HG02571 (cell line): ENCODE measurements around the gene EMC10.
"Not testable (repeated sequence)": the region's sequence is repeated elsewhere in the genome, so short reads cannot be mapped to it uniquely, and the experiment has no call there.

Source experiments
- ATAC-seq: cut with Tn5 transposase; IDR thresholded peaks from one replicate; pipeline ENCODE4 v1.9.1; 2021; ENCODE audit warnings: mild to moderate bottlenecking, moderate library complexity; ENCODE audit not compliant: unreplicated experiment

Gene EMC10

GRCh38 chr19:50450369-50451222 is 25.7 kb upstream of the EMC10 start:
- no peak for ATAC-seq

DNA sequence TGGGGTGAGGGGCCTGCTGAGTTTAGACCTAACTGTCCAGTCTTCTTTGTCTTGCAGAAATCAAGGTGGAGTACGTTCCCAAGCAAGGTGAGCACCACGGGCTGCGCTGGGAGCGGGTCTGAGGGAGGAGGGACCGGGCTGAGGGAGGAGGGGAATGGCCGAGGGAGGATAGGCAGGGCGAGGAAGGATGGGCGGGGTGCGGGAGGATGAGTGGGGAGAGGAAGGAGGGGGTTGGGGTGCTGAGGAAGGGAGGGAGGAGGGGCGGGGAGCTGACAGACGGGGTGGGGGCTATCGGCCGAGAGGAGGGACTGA is 25.1 kb upstream of the EMC10 start:
- no peak for ATAC-seq

GRCh38 chr19:50453243-50453642 is 23.1 kb upstream of the EMC10 start:
- no peak for ATAC-seq

GRCh38 chr19:50455992-50456391 is 20.3 kb upstream of the EMC10 start:
- no peak for ATAC-seq

GRCh38 chr19:50457300-50457699 is 19.0 kb upstream of the EMC10 start:
- no peak for ATAC-seq

- no peak for ATAC-seq
Measured at GRCh38 chr19:50458396-50459066, 17.8 kb upstream of the EMC10 start.

DNA sequence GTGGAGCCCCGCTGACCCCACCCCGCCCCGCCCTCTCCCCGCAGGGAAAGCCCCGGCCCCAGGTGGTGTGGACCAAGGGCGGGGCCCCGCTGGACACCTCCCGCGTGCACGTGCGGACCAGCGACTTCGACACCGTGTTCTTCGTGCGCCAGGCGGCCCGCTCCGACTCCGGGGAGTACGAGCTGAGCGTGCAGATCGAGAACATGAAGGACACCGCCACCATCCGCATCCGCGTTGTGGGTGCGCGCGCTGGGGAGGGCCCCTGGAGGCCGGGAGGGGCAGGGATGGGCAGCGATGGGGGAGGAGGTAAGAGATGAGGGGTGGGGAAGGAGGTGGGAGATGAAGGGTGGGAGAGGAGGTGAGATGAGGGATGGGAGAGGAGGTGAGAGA is 17.2 kb upstream of the EMC10 start:
- no peak for ATAC-seq

GRCh38 chr19:50459638-50460037 is 16.7 kb upstream of the EMC10 start:
- no peak for ATAC-seq

DNA sequence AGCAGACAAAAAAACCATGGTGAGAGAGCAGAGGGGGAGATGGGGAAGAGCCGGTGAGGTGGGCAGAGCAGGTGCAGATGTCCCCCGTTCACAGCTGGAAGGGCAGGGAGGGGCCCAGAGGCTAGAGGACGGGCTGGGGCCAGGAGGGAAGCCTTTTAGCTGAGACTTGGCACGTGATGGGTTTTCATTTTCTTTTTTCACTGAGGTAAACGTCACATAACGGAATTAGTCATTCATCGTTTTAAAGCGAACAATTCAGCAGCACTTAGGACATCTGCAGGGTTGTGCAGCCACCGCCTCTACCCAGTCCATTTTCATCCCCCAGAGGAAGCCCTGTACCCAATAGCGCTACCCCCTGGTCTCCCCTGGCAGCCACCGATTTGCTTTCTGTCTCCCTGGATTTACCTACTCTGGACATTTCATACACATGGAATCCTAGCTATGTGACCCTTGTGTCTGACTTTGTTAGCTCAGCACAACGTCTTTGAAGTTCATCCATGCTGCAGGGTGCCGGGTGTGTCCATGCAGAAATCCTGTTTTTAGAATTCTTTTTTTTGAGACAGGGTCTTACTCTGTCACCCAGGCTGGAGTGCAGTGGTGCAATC is 16.0 kb upstream of the EMC10 start:
- peak; percentile 45 for ATAC-seq

DNA sequence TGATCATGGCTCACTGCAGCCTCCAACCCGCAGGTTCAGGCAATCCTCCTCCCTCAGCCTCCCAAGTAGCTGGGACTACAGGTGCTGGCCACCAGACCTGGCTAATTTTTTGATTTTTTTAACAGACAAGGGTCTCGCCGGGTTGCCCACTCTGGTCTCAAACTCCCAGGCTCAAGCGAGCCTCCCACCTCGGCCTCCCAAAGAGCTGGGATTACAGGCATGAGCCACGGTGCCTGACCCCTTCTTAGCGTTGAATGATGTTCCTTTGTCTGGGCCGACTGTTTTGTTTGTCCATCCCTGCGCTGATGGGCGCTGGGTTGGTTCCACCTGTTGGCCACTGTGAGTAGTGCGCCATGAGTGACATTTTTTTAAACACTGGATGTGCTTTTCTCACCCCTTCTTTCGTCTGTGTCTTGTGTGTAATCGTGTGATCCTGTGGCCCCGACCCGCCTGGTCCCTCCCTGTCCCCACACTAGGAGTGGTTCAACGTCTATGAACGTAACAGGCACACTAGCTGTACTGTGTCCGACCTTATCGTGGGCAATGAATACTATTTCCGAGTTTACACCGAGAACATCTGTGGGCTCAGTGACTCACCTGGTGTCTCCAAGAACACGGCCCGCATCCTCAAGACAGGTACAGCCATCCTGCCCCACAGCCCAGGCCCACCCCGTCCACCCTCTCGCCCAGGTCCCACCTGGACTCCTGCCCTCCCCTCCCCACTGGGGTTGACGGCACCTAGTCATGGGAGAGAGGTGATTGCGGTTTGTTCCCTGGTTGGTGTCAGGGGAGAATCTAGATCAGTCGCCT is 15.0 kb upstream of the EMC10 start:
- ATAC-seq, result no peak

GRCh38 chr19:50462970-50463369 is 13.3 kb upstream of the EMC10 start:
- no peak for ATAC-seq

DNA sequence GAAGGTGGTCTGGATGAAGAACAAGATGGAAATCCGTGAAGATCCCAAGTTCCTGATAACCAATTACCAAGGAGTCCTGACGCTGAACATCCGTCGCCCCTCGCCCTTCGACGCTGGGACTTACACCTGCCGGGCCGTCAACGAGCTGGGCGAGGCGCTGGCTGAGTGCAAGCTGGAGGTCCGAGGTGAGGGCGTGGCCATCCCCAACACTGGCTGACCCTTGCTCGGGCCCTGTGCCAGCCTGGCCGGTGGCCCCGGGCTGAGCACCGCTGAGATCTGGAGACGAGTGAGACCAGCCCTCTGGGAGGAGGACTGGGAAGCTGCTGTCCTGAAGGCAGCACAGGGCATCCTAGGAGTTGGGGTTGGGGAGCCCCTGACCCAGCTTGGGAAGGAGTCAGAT is 12.0 kb upstream of the EMC10 start:
- ATAC-seq, result no peak

DNA sequence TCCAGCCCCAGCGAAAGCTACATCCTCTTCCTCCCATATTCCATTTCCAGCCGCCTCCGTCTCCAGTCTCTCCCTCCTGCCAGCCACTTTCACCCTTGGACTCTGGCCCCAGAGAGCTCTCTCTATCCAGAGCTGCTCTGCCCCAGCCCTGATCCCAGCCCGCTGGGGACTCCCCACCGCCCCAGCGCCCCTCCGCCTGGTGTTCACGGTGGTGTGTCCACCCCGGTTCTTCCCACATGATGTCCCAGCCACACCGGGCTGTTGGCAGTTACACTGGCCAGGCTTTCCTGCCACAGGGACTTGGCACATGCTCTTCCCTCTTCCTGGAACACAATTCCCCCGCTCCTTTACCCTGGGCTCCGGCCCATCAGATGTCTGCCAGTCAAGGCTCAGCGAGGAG is 11.3 kb upstream of the EMC10 start:
- no peak for ATAC-seq

DNA sequence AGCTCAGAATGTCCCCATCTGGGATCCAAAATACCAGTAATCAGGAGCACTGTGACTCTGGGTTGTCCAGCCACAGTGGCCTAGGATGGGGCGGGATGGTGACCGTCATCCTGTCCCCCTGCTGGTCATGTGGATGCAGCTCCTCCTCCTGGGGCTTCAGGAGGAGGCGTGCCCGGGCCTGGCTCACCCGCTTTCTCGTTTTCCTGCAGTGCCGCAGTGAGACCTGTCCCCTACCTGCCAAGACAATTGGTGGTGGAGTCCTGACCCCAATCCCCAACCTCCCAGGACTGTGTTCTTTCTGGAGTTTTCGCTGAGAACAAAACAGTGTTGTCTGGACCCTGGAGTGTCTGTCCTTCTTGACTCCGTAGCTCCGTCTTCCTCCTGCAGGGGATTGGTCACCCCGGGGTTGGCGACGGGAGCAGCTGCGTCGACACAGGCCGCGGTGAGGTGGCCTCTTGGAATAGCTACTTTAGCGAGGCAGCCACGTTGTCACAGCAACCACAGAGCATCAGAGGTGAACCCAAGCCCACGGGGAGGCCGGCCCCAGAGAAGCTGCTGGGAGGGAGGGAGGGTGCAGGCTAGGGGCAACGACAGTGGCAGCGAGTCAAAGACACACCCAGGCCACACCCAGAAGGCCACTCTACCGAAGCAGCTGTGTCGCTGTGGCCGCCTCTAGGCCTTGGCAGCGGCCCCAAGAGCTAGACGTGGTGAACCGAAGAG is 10.2 kb upstream of the EMC10 start:
- no peak for ATAC-seq

GRCh38 chr19:50466706-50467039 is 9.6 kb upstream of the EMC10 start:
- no peak for ATAC-seq

- no peak for ATAC-seq
Measured at GRCh38 chr19:50467566-50467965, 8.7 kb upstream of the EMC10 start.

DNA sequence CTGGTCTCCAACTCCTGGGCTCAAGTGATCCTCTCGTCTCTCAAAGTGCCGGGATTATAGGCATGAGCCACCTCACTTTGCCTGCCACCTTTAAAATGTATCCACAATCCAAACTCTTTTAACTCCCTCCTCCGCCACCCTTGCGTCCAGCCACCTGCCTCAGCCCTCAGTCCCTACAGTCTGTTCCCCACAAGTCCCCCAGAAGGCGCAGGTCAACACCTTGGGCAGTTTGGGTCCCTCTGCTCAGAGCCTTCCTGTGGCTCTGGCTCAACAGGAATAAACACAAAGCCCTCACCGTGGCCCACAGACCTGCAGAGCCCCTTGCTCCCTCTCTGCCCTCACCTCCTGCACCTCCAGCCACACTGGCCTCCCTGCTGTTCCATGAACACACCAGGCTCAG is 7.5 kb upstream of the EMC10 start:
- ATAC-seq, result no peak

GRCh38 chr19:50473336-50473735 is 3.0 kb upstream of the EMC10 start:
- not testable (repeated sequence) for ATAC-seq

- no peak for ATAC-seq
Measured at GRCh38 chr19:50475101-50475568, 1.2 kb upstream of the EMC10 start.

DNA sequence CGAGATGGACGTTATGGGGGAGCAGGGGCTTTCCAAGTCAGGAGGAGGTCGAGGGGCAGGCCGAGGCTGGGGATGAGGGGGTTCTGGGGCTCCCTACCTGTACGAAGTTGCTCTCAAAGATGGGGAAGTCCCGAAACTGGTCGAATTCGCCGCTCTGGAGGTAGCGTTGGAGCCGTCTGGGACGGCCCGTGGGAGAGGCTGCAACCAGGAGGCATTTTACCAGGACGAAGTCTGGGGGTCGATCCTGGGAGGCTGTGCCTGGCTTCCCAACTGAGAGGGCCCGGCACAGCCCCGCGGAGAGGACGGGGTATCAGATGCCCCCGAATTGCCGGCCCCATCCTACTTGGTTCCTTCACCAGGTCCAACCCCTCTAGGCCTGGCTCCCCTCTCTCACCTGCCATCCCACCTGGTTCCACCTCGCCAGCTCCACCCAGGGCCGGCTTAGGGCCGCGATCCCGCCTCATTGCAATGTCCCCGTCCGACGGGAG is 527 bp upstream of the EMC10 start:
- ATAC-seq, result peak; percentile 4

- ATAC-seq, result no peak
Measured at GRCh38 chr19:50476907-50477238, 566 bp downstream of the EMC10 start.
